Activated CD8-positive, alpha-beta memory T cell treated with anti-CD3 and anti-CD28 coated beads, Interleukin-2, amount 50 U/mL, for 1 hour (primary cell): Measurements from ENCODE around the gene TMC8.
A peak's percentile ranks its signal among the peaks of the same experiment; 100 is the strongest.
"Not testable (repeated sequence)": the region's sequence is repeated elsewhere in the genome, so short reads cannot be mapped to it uniquely, and the experiment has no call there.

Experiments
- DNase-seq: peaks from one replicate; pipeline ENCODE4 v3.0.0-alpha.2; 2020; ENCODE audit errors: extremely low read depth

The TMC8 gene

DNA sequence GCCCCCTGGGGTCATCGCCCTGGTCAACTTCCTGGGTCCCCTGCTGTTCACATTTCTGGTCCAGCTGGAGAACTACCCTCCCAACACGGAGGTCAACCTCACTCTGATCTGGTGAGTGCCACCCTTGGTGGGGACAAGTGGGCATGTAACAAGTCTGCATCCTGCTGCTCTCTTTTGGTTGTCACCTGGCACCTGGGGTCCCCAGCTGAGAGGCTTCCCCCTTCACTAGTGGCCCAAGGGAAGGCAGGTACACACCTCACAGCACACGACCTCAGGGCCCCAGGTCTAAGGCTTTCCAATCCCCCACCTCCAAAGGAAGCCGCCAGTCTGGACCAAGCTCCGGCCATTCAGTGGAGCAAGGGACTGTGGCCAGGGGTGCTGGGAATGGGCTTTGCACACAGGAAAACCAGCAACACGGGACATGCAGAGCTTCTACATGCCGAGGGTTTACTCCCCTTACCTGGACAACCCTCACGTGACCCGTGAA is 4.4 kb downstream of the TMC8 start:
- DNase-seq, result no peak

- no peak for DNase-seq
Measured at GRCh38 chr17:78135858-78136500, 5.4 kb downstream of the TMC8 start.

DNA sequence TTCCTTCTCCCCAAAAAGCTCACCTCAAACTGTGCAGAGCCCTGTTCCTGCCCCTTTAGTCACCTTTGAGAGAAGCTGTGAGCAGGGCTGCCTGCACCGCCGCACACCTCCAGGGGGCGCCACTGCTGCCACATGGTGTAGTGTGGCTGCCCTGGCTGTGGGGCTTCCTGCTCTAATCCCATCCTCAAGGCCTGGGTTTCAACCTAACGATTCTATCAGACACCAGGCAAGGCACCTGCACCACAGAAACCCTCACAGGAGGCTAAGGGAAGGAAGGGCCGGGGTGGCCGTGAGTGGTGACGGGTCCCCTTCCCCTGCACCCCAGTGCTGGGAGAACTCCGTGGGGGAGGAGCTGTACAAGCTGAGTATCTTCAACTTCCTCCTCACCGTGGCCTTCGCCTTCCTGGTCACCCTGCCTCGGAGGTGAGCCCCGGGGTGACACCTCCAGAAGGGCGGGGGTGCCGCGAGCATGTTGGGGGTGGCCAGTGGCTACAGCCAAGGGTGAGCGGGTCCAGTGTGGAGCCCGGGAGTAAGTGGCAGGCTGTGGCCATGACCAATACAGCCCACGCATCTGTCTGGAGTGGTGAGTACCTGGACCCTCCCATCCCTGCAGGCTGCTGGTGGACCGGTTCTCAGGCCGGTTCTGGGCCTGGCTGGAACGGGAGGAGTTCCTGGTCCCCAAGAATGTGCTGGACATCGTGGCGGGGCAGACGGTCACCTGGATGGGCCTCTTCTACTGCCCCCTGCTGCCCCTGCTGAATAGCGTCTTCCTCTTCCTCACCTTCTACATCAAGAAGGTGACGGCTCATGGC is 7.0 kb downstream of the TMC8 start:
- no peak for DNase-seq

DNA sequence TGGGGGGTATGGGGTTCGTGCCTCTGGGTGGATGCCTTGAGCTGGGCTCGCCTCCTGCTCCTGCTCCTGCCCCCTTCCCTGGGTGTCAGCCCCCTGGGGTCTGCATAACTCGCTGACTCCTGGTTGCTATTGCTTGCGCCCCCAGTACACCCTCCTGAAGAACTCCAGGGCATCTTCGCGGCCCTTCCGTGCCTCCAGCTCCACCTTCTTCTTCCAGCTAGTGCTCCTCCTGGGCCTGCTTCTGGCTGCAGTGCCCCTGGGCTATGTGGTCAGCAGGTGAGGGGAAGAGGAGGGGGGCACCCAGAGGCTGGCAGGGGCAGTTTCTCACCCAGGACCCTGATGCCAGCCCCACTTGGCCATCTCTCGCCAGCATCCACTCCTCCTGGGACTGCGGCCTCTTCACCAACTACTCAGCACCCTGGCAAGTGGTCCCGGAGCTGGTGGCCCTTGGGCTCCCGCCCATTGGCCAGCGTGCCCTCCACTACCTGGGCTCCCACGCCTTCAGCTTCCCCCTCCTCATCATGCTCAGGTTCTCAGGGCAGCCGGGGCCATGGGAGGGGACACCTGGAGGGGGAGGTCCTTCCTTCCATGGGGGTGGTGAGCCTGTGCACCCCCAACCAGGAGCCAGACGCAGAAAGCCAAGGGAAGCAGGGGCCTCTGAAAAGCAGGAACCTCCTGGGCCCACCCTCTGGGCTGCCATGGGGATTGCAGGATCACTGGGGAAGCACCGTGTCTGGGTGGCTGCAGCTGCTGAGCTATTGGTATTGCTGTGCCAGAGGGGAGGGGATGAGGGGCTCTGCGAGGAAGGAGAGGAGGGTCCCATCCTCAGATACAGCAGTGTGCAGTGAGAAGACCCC is 7.9 kb downstream of the TMC8 start:
- no peak for DNase-seq

DNA sequence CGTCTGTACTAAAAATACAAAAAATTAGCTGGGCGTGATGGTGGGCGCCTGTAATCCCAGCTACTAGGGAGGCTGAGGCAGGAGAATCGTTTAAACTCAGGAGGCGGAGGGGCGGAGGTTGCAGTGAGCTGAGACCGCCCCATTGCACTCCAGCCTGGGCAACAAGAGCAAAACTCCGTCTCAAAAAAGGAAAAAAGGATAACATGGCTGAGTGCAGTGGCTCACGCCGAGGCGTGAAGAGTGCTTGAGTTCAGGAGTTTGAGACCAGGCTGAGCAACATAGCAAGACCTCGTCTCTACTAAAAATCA is 9.2 kb downstream of the TMC8 start:
- DNase-seq, result not testable (repeated sequence)

GRCh38 chr17:78140169-78141051 is 9.8 kb downstream of the TMC8 start:
- DNase-seq, result peak; percentile 85

DNA sequence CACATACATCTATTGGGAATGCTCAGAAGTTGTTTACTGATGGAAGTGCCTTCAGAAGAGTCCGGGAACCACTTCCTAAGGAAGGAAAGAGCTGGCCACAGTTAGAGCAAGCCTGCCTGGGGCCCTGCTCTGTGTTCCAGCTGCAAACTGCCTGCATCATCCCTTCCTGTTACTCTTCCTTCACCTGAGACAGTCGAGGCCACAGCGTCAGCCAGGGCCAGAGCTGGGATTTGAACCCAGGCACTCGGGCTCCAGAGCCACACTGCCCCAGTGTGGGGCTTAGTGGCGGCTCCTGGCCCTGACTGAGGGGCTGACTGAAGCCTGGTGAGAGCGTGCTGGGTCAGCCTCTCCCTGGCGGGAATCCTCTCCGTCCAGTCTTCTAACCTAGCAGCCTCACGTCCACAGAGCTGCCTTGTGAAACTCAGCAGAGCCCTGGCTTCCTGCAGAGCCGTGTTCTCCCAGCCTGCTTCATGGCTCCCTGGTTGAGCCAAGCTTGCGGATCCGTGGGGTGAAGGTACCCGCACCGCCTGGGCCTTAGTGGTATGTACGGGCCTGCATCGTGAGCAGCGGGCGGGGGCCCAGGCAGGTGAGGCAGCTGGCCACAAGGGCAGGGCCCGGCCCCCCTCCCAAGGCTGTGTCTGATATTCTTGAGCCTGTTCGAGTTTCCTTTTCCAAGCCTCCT is 11.0 kb downstream of the TMC8 start:
- no peak for DNase-seq

GRCh38 chr17:78142119-78142861 is 11.7 kb downstream of the TMC8 start:
- DNase-seq, result no peak

- DNase-seq, result no peak
Measured at GRCh38 chr17:78143214-78144146, 12.9 kb downstream of the TMC8 start.

- no peak for DNase-seq
Measured at GRCh38 chr17:78144147-78144719, 13.7 kb downstream of the TMC8 start.

GRCh38 chr17:78144736-78145641 is 14.4 kb downstream of the TMC8 start:
- DNase-seq, result no peak

- no peak for DNase-seq
Measured at GRCh38 chr17:78146471-78146869, 15.9 kb downstream of the TMC8 start.

DNA sequence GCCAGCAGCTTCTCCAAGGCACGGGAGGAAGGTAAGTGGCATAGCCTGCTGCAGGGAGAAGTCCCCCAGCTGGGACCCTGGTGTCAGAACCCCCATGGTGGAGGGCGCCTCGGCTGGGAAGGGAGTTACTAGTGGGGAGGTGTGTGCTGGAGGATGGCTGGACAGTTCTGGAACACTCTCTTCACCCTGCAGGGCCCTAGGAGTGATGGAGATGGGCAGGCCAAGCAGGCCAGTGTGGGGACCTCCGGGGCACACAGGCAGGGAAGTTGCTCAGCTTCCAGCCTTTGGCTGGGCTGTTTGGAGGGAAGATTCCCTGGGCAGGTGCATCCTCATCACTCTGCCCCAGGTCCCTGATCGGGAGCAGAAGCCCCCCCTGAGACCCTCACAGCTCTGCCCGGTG is 16.3 kb downstream of the TMC8 start:
- DNase-seq, result no peak

DNA sequence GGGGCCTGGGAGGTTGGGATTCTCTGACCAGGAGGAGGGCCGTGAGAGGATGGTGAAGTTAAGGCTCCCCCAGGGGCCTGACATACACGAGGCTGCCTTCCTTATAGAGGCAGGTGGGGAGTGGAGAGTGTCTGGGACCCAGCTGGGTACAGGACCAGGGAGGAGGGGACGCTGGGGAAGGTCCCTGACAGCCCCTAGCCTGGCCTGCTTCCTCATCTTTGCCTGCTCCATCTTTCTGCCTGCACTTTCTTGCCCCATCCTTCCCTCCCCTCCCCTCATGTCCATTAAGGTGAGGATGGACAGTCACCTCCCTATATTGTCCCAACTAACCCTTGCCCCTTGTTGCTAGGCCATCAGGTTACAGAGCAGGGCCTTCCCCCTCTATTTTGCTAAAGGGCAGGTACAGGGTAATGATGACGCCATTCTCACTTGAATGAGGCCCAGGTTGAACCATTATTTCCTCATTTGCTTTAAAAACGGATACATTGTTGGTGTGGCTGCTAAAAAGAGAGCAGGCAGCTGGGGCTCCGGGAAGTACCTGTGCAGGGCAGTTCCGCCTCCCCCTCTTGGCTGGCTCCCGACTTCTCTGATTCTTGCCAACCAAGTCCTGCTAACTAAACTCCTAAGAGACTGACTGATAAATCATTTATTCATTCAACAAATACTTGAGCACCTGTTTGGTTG is 16.9 kb downstream of the TMC8 start:
- DNase-seq, result no peak

- DNase-seq, result no peak
Measured at GRCh38 chr17:78148286-78149016, 17.9 kb downstream of the TMC8 start.

GRCh38 chr17:78151514-78152008 is 21.0 kb downstream of the TMC8 start:
- DNase-seq, result no peak
